Stimulated activated CD8-positive, alpha-beta memory T cell treated with anti-CD3 and anti-CD28 coated beads, Interleukin-15, amount 100 ng/mL, for 1 hour (primary cell): ENCODE results near the gene MPRIP.
"Not testable (repeated sequence)": the region's sequence is repeated elsewhere in the genome, so short reads cannot be mapped to it uniquely, and the experiment has no call there.

Experiments used
- DNase-seq: peaks from one replicate; pipeline ENCODE4 v3.0.0-alpha.2; 2020; ENCODE audit warnings: low read depth

The MPRIP gene

GRCh38 chr17:17149520-17150447, 107.5 kb downstream of the MPRIP start:
- no peak for DNase-seq

GRCh38 chr17:17150448-17150800, 108.2 kb downstream of the MPRIP start:
- DNase-seq: no peak

- no peak for DNase-seq
These were observed 108.8 kb downstream of the MPRIP start for GRCh38 chr17:17151055-17151454.

GRCh38 chr17:17151541-17151940, 109.3 kb downstream of the MPRIP start:
- DNase-seq: no peak

GRCh38 chr17:17151962-17152361, 109.7 kb downstream of the MPRIP start:
- no peak for DNase-seq

- no peak for DNase-seq
These were observed 110.1 kb downstream of the MPRIP start for GRCh38 chr17:17152385-17152784.

GRCh38 chr17:17153071-17153470, 110.8 kb downstream of the MPRIP start:
- no peak for DNase-seq

- DNase-seq: no peak
These were observed 111.5 kb downstream of the MPRIP start for GRCh38 chr17:17153709-17154108.

- no peak for DNase-seq
These were observed 112.3 kb downstream of the MPRIP start for GRCh38 chr17:17154556-17154955.

- DNase-seq: no peak
These were observed 112.7 kb downstream of the MPRIP start for GRCh38 chr17:17154981-17155380.

- DNase-seq: no peak
These were observed 113.3 kb downstream of the MPRIP start for GRCh38 chr17:17155568-17155967.

GRCh38 chr17:17156107-17156506, 113.8 kb downstream of the MPRIP start:
- no peak for DNase-seq

- no peak for DNase-seq
These were observed 114.3 kb downstream of the MPRIP start for GRCh38 chr17:17156511-17156910.

GRCh38 chr17:17157041-17157440, 114.8 kb downstream of the MPRIP start:
- DNase-seq: no peak

GRCh38 chr17:17158506-17158905, 116.2 kb downstream of the MPRIP start:
- DNase-seq: not testable (repeated sequence)

GRCh38 chr17:17159571-17159970, 117.3 kb downstream of the MPRIP start:
- no peak for DNase-seq

GRCh38 chr17:17161121-17161520, 118.9 kb downstream of the MPRIP start:
- no peak for DNase-seq

- no peak for DNase-seq
These were observed 119.5 kb downstream of the MPRIP start for GRCh38 chr17:17161759-17162158.

- no peak for DNase-seq
These were observed 121.9 kb downstream of the MPRIP start for GRCh38 chr17:17164156-17164555.

GRCh38 chr17:17164676-17165075, 122.4 kb downstream of the MPRIP start:
- no peak for DNase-seq

- DNase-seq: no peak
These were observed 123.5 kb downstream of the MPRIP start for GRCh38 chr17:17165666-17166308.

- no peak for DNase-seq
These were observed 124.2 kb downstream of the MPRIP start for GRCh38 chr17:17166446-17166845.

- DNase-seq: no peak
These were observed 125.1 kb downstream of the MPRIP start for GRCh38 chr17:17167356-17167755.

GRCh38 chr17:17167986-17168385, 125.7 kb downstream of the MPRIP start:
- no peak for DNase-seq
